Retina (tissue), 1 donor: ENCODE data around the gene STYXL1.

Experiments
- DNase-seq: peaks from one replicate; pipeline ENCODE4 v3.0.0-alpha.2; 2016

Gene STYXL1

DNA sequence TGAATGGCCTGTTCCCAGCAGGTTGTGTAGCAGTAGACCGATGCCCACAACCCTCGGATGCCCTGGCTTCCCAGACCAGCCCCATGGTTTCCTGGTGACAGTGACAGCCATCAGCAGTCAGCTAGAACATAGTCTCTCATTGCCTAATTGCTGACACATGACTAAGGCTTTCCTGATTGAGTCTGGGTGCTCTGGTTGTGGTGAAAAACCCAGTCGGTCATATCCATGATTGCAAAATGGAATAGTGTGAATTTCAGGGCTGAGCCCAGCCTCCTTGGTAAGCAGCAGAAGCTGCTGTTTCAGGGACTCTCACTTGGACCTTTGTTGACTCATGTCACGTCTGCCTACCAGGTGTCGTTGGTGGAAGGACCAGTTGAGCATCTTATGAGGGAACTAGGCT, 96.3 kb downstream of the STYXL1 start:
- no peak for DNase-seq

- no peak for DNase-seq
These were observed 97.6 kb downstream of the STYXL1 start for GRCh38 chr7:75950111-75950681.

DNA sequence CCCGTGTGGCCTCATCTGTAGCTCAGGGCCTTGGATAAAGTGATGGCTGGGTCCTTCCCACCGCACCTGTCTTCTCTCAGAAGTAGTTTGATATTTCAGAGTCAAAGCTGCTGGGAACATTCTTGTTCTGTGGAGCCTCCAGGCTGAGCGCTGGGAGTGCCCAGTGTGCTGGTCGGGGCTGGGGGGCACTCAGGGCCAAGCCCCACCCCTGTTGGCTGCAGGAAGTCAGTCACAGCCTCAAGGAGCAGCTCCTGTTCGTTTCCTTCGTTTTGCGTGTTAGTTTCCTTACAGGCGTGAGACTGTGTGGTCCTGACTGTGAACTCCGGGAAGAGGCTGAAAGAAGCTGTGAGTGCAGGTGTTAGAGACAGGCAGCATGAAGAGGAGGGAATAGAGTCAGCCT, 99.6 kb downstream of the STYXL1 start:
- no peak for DNase-seq
